ENCODE results near the gene SCAND1.

DNA sequence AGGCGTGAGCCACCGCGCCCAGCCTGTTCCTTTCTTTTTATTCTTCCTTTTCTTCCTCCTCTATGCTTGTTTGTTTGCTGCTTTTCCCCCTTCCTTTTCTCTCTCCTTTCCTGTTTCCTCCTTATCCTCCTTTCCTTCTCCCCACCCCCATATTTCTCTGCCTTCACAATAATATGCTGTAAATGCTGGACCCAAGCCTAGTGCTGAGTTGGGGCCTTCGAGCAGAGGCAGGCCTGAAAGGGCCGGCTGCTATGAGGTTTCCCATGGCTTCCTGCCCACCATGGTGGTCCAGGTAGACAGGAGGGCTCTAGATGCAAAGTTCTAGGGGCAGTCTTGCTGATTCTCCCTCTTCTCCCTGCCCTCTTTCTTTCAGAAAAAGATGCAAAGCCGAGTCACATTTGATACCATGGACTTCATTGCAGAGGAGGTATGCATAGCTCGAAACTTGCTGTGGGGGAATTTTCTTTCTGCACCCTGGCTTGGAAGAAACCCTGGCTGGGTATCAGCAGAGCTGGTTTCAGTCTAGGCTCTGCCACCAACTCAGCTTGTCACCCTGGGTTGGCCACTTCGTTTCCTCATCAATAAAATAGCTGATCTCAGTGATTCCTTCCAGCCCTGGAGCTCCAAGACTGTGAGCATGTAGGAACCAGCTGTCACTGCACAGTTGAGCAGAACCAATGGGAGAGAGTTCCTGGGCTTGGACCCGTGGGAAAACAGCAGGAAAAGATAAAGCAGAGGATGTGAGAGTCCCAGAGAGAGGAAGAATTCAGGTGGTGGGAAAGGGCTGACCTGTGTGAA lies 21.5 kb upstream of the SCAND1 start:
- TF ChIP-seq EP300 (IDR thresholded peaks at IDR 0.05) (no peak), POLR2A (IDR thresholded peaks at IDR 0.05) (no peak), POLR2AphosphoS5 (IDR thresholded peaks at IDR 0.05) (no peak)

All from sigmoid colon (tissue), 4 donors.